ENCODE measurements around the gene SPOCK1. TPM values are rescaled to one million over a fixed set of nuclear protein-coding genes. Genes with fewer than 3 reads are reported as not detected.

SPOCK1 gene
- total and polyA plus RNA-seq, 2 of the 13 experiments (the other 11 are each of a cell fraction or from before 2014, with no cell fraction given), result 0.18 to 0.29 TPM

GRCh38 chr5:137486707-137487106 lies 12.4 kb downstream of the SPOCK1 start:
- DNase-seq (ENCODE audit: low spot score) (no peak), FAIRE-seq (no peak), ATAC-seq (no peak)
- Histone ChIP-seq H4K20me1 (ENCODE audit: insufficient read depth, low read length) (no peaks in the 10 kb centered on the region), H3K4me2 (ENCODE audit: low read depth, low read length) (no peak overlapping the region), H3K9me3 (ENCODE audit: low read length) (no peaks in the 10 kb centered on the region), H3K27me3 (ENCODE audit: control insufficient read depth in 1 of 2, insufficient read depth in 2 of 2, low read length in 2 of 2) (no peaks in the 10 kb centered on the region), H3K79me2 (ENCODE audit: insufficient read depth, low read length) (no peaks in the 10 kb centered on the region), H2AFZ (ENCODE audit: low read length) (no peak overlapping the region), H3K4me3 (replicated peaks in 1 of 3; ENCODE audit: insufficient read depth in 1 of 3, low read depth in 2 of 3, low read length in 3 of 3) (no peak overlapping the region), H3K9ac (ENCODE audit: insufficient read depth, low read depth, low read length) (no peak overlapping the region), H3K36me3 (replicated peaks in 1 of 2; ENCODE audit: control insufficient read depth in 1 of 2, insufficient read depth in 2 of 2, low read length in 2 of 2) (no peaks in the 10 kb centered on the region), H3K27ac (ENCODE audit: extremely low read length, insufficient read depth, low read length) (no peak overlapping the region), H3K4me1 (ENCODE audit: insufficient read depth, low read length) (no peaks in the 10 kb centered on the region)
- CTCF ChIA-PET (ENCODE audit: low intra/inter-chr PET ratio, low total read pairs), result no interaction called here
- intact Hi-C loops (cut with micrococcal nuclease; ENCODE audit: unreplicated experiment) (no loop called here), in situ Hi-C loops (cut with HindIII; ENCODE audit: extremely low pct_ligation_motif_present, low pct_unique_long_range_greater_than_20kb) (no loop called here)
- BruUV-seq (replicated peaks), result no TSS peak
- TF ChIP-seq ZNF83 (CRISPR knock-in tag; IDR thresholded peaks at IDR 0.05; ENCODE audit: borderline replicate concordance), result no peak
- TF ChIP-seq ZNF235 (CRISPR knock-in tag; IDR thresholded peaks at IDR 0.05; ENCODE audit: borderline replicate concordance), result no peak
- no peak for TF ChIP-seq SAP130 (CRISPR knock-in tag; IDR thresholded peaks at IDR 0.05; ENCODE audit: low read depth)
- no peak for TF ChIP-seq ZFP91 (CRISPR knock-in tag; IDR thresholded peaks at IDR 0.05; ENCODE audit: borderline replicate concordance)
- no peak for TF ChIP-seq RELA (CRISPR knock-in tag; IDR thresholded peaks at IDR 0.05)
- TF ChIP-seq ZNF276 (CRISPR knock-in tag; IDR thresholded peaks at IDR 0.05; ENCODE audit: low read depth), result no peak
- no peak for TF ChIP-seq PCBP2 (optimal IDR thresholded peaks at IDR 0.05; ENCODE audit: low read depth, low read length, poor library complexity, severe bottlenecking)
- TF ChIP-seq ZNF280B (CRISPR knock-in tag; IDR thresholded peaks at IDR 0.05; ENCODE audit: borderline replicate concordance), result no peak
- no peak for TF ChIP-seq ZNF780A (CRISPR knock-in tag; IDR thresholded peaks at IDR 0.05)
- TF ChIP-seq ZNF354B (CRISPR knock-in tag; IDR thresholded peaks at IDR 0.05), result no peak
- TF ChIP-seq ZNF138 (CRISPR knock-in tag; IDR thresholded peaks at IDR 0.05; ENCODE audit: low read depth), result no peak
- POLR2A ChIA-PET, result no interaction called here
- 0% methylated on average over 1 of the region's 2 CpGs for WGBS (ENCODE audit: low lambda C conversion rate)
